Duodenal mucosa (tissue), 2 donors: ENCODE measurements around the gene KLHL18.

Source experiments
- H3K27ac ChIP-seq: one replicate; pipeline ENCODE4 v1.7.0; 2013; ENCODE audit warnings: low read depth, low read length
- H3K27me3 ChIP-seq, 2 donors: one replicate each; pipeline ENCODE4 v1.7.0; 2013; ENCODE audit warnings: low read length in 2 of 2, control low read depth in 1 of 2; ENCODE audit not compliant: insufficient read depth in 2 of 2, control insufficient read depth in 1 of 2
- H3K36me3 ChIP-seq, 2 donors: one replicate each; pipeline ENCODE4 v1.7.0; 2013; ENCODE audit warnings: low read length in 2 of 2, control low read depth in 1 of 2; ENCODE audit not compliant: insufficient read depth in 2 of 2, control insufficient read depth in 1 of 2
- H3K4me1 ChIP-seq, 2 donors: one replicate each; pipeline ENCODE4 v1.7.0; 2013; ENCODE audit warnings: low read length in 2 of 2, control low read depth in 1 of 2; ENCODE audit not compliant: insufficient read depth in 2 of 2, control insufficient read depth in 1 of 2
- H3K4me3 ChIP-seq, 2 donors: one replicate each; pipeline ENCODE4 v1.7.0; 2013; ENCODE audit warnings: low read length in 2 of 2, low read depth in 1 of 2
- H3K9ac ChIP-seq, 2 donors: one replicate each; pipeline ENCODE4 v1.7.0; 2013; ENCODE audit warnings: low read length in 2 of 2, low read depth in 1 of 2
- H3K9me3 ChIP-seq, 2 donors: one replicate each; pipeline ENCODE4 v1.7.0; 2013; ENCODE audit warnings: low read length in 2 of 2, control low read depth in 1 of 2; ENCODE audit not compliant: control insufficient read depth in 1 of 2

The KLHL18 gene

GRCh38 chr3:47333907-47334306 lies 51.2 kb downstream of the KLHL18 start:
- no peaks in the 10 kb centered on the region for H3K4me1 ChIP-seq
- H3K4me3 ChIP-seq = no peak overlapping the region
- no peak overlapping the region for H3K27ac ChIP-seq
- H3K9ac ChIP-seq = no peak overlapping the region
- no peaks in the 10 kb centered on the region for H3K27me3 ChIP-seq
- H3K36me3 ChIP-seq = peaks cover 42 to 73% of the 10 kb centered on the region in 2 donors
- no peaks in the 10 kb centered on the region for H3K9me3 ChIP-seq

- H3K4me1 ChIP-seq = no peaks in the 10 kb centered on the region
- no peaks in the 10 kb centered on the region for H3K27me3 ChIP-seq
- no peaks in the 10 kb centered on the region for H3K9me3 ChIP-seq
- H3K36me3 ChIP-seq = peaks cover 52 to 79% of the 10 kb centered on the region in 2 donors
- no peak overlapping the region for H3K9ac ChIP-seq
- no peak overlapping the region for H3K4me3 ChIP-seq
- H3K27ac ChIP-seq = no peak overlapping the region
Observed at GRCh38 chr3:47337656-47338055, 54.9 kb downstream of the KLHL18 start.

GRCh38 chr3:47339951-47340350 lies 57.2 kb downstream of the KLHL18 start:
- Histone ChIP-seq H3K4me1 (no peaks in the 10 kb centered on the region), H3K27me3 (no peaks in the 10 kb centered on the region), H3K9me3 (no peaks in the 10 kb centered on the region), H3K4me3 (no peak overlapping the region), H3K27ac (no peak overlapping the region), H3K9ac (no peak overlapping the region), H3K36me3 (peaks cover 45 to 76% of the 10 kb centered on the region in 2 donors)

- H3K36me3 ChIP-seq = peaks cover 38 to 72% of the 10 kb centered on the region in 2 donors
- no peak overlapping the region for H3K9ac ChIP-seq
- H3K9me3 ChIP-seq = no peaks in the 10 kb centered on the region
- no peak overlapping the region for H3K4me3 ChIP-seq
- no peaks in the 10 kb centered on the region for H3K27me3 ChIP-seq
- no peaks in the 10 kb centered on the region for H3K4me1 ChIP-seq
- H3K27ac ChIP-seq = no peak overlapping the region
Observed at GRCh38 chr3:47340866-47341265, 58.1 kb downstream of the KLHL18 start.

GRCh38 chr3:47342151-47342550 lies 59.4 kb downstream of the KLHL18 start:
- Histone ChIP-seq H3K9ac (no peak overlapping the region), H3K36me3 (peaks cover 30 to 61% of the 10 kb centered on the region in 2 donors), H3K27ac (no peak overlapping the region)

GRCh38 chr3:47342812-47343211 lies 60.1 kb downstream of the KLHL18 start:
- Histone ChIP-seq H3K9ac (no peak overlapping the region), H3K27me3 (no peaks in the 10 kb centered on the region), H3K4me3 (no peak overlapping the region), H3K36me3 (peaks cover 24 to 55% of the 10 kb centered on the region in 2 donors), H3K4me1 (no peaks in the 10 kb centered on the region), H3K27ac (no peak overlapping the region), H3K9me3 (no peaks in the 10 kb centered on the region)

More at GRCh38 chr3:47342151-47342550, 59.4 kb downstream of the KLHL18 start:
- Histone ChIP-seq H3K4me1 (no peaks in the 10 kb centered on the region), H3K27me3 (no peaks in the 10 kb centered on the region), H3K4me3 (no peak overlapping the region), H3K9me3 (no peaks in the 10 kb centered on the region)

- H3K27ac ChIP-seq = no peak overlapping the region
- H3K27me3 ChIP-seq = no peaks in the 10 kb centered on the region
- H3K9ac ChIP-seq = no peak overlapping the region
- no peaks in the 10 kb centered on the region for H3K4me1 ChIP-seq
- no peaks in the 10 kb centered on the region for H3K9me3 ChIP-seq
- H3K4me3 ChIP-seq = no peak overlapping the region
- H3K36me3 ChIP-seq = peaks cover 22 to 49% of the 10 kb centered on the region in 2 donors
Observed at GRCh38 chr3:47343471-47343971, 60.8 kb downstream of the KLHL18 start.

- no peak overlapping the region for H3K4me3 ChIP-seq
- H3K27ac ChIP-seq = no peak overlapping the region
- no peak overlapping the region for H3K9ac ChIP-seq
- no peaks in the 10 kb centered on the region for H3K27me3 ChIP-seq
- H3K4me1 ChIP-seq = no peaks in the 10 kb centered on the region
- peaks cover 17 to 42% of the 10 kb centered on the region in 2 donors for H3K36me3 ChIP-seq
- H3K9me3 ChIP-seq = no peaks in the 10 kb centered on the region
Observed at GRCh38 chr3:47344971-47345370, 62.2 kb downstream of the KLHL18 start.

- Histone ChIP-seq H3K4me3 (no peak overlapping the region), H3K9ac (no peak overlapping the region), H3K9me3 (no peaks in the 10 kb centered on the region), H3K4me1 (no peaks in the 10 kb centered on the region), H3K27me3 (no peaks in the 10 kb centered on the region), H3K36me3 (peaks cover 7 to 27% of the 10 kb centered on the region in 2 donors), H3K27ac (no peak overlapping the region)
Observed at GRCh38 chr3:47347217-47347801, 64.6 kb downstream of the KLHL18 start.

GRCh38 chr3:47348411-47349154 lies 65.8 kb downstream of the KLHL18 start:
- H3K27me3 ChIP-seq = no peaks in the 10 kb centered on the region
- no peak overlapping the region for H3K9ac ChIP-seq

More at GRCh38 chr3:47348411-47349154, 65.8 kb downstream of the KLHL18 start:
- H3K27ac ChIP-seq = no peak overlapping the region
- no peaks in the 10 kb centered on the region for H3K4me1 ChIP-seq
- H3K9me3 ChIP-seq = no peaks in the 10 kb centered on the region
- H3K4me3 ChIP-seq = no peak overlapping the region
- peaks cover 4 to 14% of the 10 kb centered on the region in 2 donors for H3K36me3 ChIP-seq
